IPS-18c (cell line): Measurements from ENCODE around the gene CYP4A22.
"Not testable (repeated sequence)": the region's sequence is repeated elsewhere in the genome, so short reads cannot be mapped to it uniquely, and the experiment has no call there.

Experiments used
- H3K4me3 ChIP-seq: 2 replicates; pipeline ENCODE4 v1.7.0; 2013; ENCODE audit warnings: low read depth, mild to moderate bottlenecking, low read length, moderate library complexity; ENCODE audit not compliant: insufficient read depth
- H3K9me3 ChIP-seq: one replicate; pipeline ENCODE4 v1.6.1; 2013; ENCODE audit warnings: mild to moderate bottlenecking, low read length, moderate library complexity; ENCODE audit not compliant: control insufficient read depth, insufficient read depth

The CYP4A22 gene, protein sequence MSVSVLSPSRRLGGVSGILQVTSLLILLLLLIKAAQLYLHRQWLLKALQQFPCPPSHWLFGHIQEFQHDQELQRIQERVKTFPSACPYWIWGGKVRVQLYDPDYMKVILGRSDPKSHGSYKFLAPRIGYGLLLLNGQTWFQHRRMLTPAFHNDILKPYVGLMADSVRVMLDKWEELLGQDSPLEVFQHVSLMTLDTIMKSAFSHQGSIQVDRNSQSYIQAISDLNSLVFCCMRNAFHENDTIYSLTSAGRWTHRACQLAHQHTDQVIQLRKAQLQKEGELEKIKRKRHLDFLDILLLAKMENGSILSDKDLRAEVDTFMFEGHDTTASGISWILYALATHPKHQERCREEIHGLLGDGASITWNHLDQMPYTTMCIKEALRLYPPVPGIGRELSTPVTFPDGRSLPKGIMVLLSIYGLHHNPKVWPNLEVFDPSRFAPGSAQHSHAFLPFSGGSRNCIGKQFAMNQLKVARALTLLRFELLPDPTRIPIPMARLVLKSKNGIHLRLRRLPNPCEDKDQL

DNA sequence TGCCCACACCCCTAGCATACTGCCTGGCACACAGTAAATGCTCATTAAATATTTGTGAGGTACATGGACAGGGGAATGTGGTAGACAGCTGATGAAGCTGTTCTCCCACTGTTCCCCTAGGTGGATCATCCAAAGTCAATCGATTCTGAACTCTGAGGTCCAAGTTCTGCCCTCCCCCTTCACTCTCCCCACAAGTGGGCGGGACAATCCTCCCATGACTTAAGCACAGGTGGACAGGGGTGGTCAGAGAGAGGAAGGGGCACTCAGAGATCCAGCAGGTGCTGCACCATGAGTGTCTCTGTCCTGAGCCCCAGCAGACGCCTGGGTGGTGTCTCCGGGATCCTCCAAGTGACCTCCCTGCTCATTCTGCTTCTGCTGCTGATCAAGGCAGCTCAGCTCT lies at the start of gene CYP4A22:
Gene CYP4A22, plus strand, starts transcription at position 244 of the 400 bp plus-strand sequence. Its CDS starts 45 bp downstream, at position 289.
- H3K9me3 ChIP-seq = no peaks in the 10 kb centered on the region
- H3K4me3 ChIP-seq = no peak within 1 kb of the TSS

GRCh38 chr1:47089356-47089755 lies 47.9 kb upstream of the CYP4A22 start:
- H3K9me3 ChIP-seq, H3K4me3 ChIP-seq: not testable (repeated sequence)

GRCh38 chr1:47091476-47091875 lies 45.8 kb upstream of the CYP4A22 start:
- not testable (repeated sequence) for H3K9me3 ChIP-seq, H3K4me3 ChIP-seq

DNA sequence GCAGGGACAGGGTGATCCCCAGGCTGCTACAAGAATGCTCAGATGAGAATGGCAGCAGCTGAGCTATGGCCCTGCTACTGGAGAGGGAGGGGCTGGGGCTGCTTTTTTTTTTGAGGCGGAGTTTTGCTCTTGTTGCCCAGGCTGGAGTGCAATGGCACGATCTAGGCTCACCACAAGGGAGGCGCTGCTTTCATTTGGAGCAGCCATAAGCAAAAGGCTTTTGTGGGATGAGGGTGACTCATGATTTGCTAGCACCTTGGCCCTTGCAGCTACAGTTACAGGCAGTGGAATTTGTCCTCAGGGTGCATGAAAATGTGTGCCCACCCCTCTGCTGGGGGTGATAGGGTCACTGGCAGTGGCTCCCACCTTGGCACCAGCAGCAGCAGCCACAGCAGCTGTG lies 32.4 kb upstream of the CYP4A22 start:
- Histone ChIP-seq H3K9me3 (no peaks in the 10 kb centered on the region), H3K4me3 (no peak overlapping the region)

DNA sequence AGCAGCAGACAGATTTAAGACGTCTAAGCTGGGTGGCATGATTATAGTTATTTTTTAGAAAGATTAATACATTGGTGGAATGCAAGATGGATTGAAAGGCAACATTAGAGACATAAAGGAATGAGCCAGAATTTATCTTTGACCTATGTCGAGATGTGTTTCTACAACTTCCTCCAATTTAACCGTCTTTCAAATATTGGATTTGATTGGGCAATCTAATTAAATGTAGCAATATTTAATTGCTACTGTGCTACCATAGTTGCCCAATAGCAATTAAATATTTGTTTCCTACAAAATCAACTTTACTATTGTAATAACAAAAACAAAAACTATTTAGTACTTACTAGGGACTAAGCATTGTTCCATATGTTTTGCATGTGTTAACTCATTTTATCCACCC lies 30.4 kb upstream of the CYP4A22 start:
- no peak overlapping the region for H3K4me3 ChIP-seq
- no peaks in the 10 kb centered on the region for H3K9me3 ChIP-seq

GRCh38 chr1:47107851-47108574 lies 29.2 kb upstream of the CYP4A22 start:
- not testable (repeated sequence) for H3K4me3 ChIP-seq, H3K9me3 ChIP-seq

- H3K4me3 ChIP-seq, H3K9me3 ChIP-seq: not testable (repeated sequence)
Measured at GRCh38 chr1:47109482-47109881, 27.8 kb upstream of the CYP4A22 start.

DNA sequence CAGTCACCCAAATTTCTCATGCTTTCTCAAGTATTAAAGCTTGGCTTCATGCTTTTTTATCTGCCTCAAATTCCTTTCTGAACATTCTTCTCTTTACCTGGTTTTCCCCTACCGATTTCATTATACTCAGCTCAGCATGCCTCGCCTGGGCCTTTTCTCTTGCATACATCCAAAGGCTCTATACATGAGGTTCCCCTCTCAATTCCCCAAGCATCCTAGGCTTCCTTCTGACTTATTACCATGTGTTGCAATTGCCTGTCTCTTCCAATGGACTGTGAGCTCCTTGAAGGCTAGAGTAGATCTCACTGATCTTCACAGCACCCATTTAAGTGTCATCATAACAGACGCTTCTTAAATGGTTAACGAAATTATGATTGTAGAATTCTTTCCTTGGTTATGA lies 24.1 kb upstream of the CYP4A22 start:
- Histone ChIP-seq H3K4me3 (no peak overlapping the region), H3K9me3 (no peaks in the 10 kb centered on the region)

DNA sequence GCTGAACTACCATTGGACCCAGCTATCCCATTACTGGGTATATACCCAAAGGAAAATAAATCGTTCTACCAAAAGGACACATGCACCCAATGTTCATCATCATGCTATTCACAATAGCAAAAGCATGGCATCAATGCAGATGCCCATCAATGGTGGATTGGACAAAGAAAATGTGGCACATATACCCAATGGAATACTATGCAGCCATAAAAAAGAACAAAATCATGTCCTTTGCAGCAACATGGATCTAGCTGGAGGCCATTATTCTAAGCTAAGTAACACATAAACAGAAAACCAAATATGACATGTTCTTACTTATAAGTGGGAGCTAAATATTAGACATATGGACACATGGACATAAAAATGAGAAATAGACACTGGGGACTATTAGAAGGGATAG lies 16.2 kb upstream of the CYP4A22 start:
- H3K4me3 ChIP-seq, H3K9me3 ChIP-seq: not testable (repeated sequence)

DNA sequence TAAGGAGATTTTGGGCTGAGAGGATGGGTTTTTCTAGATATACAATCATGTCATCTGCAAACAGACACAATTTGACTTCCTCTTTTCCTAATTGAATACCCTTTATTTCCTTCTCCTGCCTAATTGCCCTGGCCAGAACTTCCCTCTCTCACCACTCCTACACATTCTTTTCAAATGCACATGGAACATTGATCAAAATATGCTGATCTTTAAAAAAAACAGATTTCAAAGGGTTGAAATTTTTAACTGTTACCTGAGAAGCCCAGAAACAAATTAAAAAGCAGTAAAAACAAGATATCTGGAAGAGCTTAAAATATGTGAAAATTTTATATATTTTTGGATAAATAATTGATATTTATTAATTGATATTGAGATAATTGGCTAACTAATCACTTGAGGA lies 12.4 kb upstream of the CYP4A22 start:
- H3K9me3 ChIP-seq, H3K4me3 ChIP-seq: not testable (repeated sequence)

GRCh38 chr1:47126997-47127396 lies 10.2 kb upstream of the CYP4A22 start:
- not testable (repeated sequence) for H3K9me3 ChIP-seq, H3K4me3 ChIP-seq

GRCh38 chr1:47128221-47128620 lies 9.0 kb upstream of the CYP4A22 start:
- Histone ChIP-seq H3K4me3 (no peak overlapping the region), H3K9me3 (peaks cover 2% of the 10 kb centered on the region)

DNA sequence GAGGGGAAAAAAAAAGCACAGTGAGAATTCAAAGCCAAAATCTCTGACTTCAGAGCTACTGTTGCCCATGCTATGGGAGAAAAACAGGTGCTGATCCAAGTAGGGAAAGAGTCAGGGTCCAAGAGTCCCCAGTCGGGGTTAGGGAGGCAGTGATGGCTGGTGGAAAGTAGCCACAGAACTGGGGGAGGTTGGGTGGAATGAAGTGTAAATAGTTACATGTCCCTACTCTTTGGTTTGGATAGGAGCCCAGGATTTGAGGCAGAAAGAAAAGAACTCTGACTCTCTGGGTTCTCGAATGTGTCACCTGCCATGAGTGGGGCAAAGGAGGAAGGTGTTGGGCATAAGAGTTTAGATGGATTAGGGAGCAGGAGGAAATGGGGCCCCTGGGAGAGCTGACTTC lies 8.4 kb upstream of the CYP4A22 start:
- H3K4me3 ChIP-seq, H3K9me3 ChIP-seq: not testable (repeated sequence)

- H3K9me3 ChIP-seq, H3K4me3 ChIP-seq: not testable (repeated sequence)
Measured at GRCh38 chr1:47129489-47130230, 7.6 kb upstream of the CYP4A22 start.

GRCh38 chr1:47132665-47133064 lies 4.6 kb upstream of the CYP4A22 start:
- not testable (repeated sequence) for H3K4me3 ChIP-seq, H3K9me3 ChIP-seq

DNA sequence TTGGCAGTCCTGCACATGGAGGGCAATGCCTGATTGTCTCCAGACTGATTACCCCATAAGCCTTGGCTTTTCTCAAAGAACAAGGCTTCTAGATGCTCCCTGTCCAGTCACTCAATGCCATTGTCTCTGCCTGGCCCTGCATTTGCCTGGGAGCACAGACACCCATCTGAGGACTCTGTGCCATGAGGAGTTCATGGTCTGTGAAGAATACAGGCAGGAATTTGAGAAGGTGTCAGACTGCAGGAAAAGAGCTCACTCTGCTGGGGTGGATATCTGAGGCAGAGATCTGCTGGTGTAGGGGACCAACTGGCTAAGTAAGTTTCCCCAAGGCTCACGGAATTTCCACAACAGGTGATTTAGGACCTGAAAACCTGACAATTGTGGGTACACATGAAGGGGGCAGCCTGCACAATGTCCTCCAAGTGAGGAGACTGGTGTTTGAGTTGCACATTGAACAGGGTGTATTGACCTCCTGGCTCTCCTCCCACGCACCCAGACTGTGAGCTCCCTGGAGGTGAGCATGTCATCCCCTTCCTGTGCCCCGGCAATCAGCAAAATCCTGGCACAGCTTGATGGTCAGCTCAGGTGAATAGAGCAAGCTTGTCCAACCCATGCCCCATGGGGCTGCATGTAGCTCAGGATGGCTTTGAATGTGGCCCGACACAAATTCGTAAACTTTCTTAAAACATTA lies 829 bp downstream of the CYP4A22 start:
- Histone ChIP-seq H3K9me3 (no peaks in the 10 kb centered on the region), H3K4me3 (no peak overlapping the region)

- not testable (repeated sequence) for H3K9me3 ChIP-seq, H3K4me3 ChIP-seq
Measured at GRCh38 chr1:47140358-47140757, 3.1 kb downstream of the CYP4A22 start.
